ENCODE results near the gene SLC39A8.
"Not testable (repeated sequence)": the region's sequence is repeated elsewhere in the genome, so short reads cannot be mapped to it uniquely, and the experiment has no call there.

The SLC39A8 gene

DNA sequence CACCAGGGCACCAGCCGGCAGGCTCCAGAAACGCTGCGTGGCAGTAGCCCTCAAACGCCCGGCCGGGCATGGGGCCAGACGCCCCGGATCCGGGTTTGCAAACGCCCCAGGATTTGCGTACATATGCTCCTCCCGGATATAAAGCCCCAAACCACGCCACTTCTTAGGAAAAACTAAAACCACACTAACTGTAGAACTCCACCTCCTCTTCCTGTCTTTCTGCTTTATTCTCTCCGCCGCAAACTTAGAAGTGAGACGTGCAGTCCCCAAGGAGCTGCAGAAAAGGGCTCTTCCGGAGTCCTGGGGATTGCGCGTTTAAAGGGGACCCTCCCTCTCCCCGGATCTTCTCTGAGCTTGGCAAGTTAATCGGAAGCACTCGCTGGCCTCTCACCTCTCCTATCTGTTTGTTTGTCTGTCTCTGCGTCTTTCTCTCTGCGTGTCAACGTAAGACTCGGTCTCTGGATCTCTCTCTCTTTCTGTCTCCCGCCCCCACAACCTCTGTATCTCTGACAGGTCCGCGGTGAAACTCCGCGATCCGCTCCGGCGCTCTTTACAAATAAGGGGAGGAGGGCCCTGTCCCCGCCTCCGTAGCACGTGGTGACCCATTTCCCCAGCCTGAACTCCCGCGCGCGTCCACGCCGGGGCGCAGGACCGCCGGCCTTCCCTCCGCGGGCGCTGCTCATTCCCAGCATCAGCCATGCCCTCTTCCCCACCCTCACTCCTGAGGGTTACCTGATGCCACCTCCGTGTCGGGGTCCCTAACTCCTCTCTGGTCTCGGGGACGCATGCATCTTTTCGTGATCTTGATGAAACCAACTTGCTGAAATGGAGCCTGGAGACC lies at the start of gene SLC39A8:
SLC39A8 (minus strand) TSS at position 529 of the 841 bp plus-strand sequence. CDS start 820 bp downstream, outside the sequence.
- peak; percentile 82 to 83 for ATAC-seq

DNA sequence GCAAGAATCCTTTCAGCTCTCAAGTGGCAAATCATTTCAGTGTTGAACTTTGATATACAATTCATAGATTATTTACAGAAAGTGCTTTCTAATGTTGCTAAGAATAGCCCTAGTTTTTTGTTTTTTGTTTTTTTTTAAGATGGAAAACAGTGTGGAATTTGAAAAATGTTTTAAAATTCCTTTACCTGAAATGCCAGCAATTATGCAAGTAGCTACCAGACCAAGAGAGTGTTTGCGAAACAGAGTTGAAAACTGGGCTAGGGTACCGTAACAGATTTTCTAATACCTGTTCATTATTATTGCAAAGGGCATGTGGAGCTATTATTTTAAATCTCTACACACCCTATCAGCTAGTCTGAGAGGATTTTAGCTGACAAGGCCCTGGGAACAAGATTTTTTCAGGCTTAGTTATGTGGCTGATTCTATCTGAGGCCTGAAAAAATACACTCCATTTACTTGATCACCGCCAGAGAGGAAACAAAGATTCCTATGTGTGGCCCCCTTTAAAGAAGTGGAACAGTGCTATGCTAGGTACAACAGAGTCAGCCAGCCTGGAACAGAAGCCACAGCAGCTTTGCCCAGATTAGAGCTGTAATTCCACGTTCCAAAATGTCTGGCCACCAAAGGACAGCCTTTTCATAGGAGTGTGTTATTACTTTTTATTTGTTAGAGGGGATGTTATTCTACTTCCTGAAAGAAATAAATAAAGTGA lies 46.9 kb upstream of the SLC39A8 start:
- ATAC-seq: no peak

- ATAC-seq: peak; percentile 92 to 95
Observed at GRCh38 chr4:102390438-102390837, 45.2 kb upstream of the SLC39A8 start.

DNA sequence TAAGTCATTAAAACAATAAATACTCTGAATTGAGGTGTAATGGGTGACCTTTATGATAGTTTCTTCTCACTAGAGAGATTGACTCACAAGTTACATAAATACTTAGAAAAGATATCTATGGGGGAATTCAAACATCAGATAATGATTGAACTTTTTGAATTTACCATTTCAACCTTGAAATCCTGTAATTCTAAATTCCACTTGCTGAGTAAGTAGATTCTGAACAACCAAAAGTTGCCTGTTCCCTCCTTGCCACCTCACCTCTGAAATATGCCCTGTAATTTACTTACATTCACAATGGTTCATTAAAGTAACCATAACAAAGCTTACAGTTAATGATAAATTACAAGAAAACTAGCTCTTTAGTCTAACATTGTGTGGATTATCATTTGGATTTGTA lies 43.3 kb upstream of the SLC39A8 start:
- no peak for ATAC-seq

GRCh38 chr4:102387552-102388150 lies 42.4 kb upstream of the SLC39A8 start:
- ATAC-seq: no peak

DNA sequence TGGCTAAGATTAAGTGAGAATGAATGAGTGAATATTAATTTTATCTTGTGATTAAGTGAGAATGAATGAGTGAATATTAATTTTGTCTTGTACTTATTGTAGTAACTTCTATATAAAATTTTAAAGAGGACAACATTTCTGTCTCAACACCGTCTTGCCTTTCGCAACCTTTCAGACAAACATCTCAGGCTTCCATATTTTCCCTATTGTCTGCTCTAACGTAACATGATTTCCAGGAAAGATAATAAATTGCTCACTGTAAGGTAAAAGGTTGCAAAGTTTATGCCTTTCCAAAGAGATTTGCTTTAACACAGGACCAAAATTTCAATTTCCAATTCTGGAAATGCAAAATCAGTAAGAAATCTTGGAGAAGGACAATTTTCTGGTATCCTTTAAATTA lies 41.7 kb upstream of the SLC39A8 start:
- ATAC-seq: no peak

DNA sequence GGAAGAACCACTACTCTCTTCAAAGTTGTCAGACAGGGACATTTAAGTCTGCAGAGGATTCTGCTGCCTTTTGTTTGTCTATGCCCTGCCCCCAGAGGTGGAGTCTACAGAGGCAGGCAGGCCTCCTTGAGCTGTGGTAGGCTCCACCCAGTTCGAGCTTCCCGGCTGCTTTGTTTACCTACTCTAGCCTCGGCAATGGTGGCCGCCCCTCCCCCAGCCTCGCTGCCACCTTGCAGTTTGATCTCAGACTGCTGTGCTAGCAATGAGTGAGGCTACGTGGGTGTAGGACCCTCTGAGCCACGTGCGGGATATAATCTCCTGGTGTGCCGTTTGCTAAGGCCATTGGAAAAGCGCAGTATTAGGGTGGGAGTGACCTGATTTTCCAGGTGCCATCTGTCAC lies 35.0 kb upstream of the SLC39A8 start:
- ATAC-seq: not testable (repeated sequence)

DNA sequence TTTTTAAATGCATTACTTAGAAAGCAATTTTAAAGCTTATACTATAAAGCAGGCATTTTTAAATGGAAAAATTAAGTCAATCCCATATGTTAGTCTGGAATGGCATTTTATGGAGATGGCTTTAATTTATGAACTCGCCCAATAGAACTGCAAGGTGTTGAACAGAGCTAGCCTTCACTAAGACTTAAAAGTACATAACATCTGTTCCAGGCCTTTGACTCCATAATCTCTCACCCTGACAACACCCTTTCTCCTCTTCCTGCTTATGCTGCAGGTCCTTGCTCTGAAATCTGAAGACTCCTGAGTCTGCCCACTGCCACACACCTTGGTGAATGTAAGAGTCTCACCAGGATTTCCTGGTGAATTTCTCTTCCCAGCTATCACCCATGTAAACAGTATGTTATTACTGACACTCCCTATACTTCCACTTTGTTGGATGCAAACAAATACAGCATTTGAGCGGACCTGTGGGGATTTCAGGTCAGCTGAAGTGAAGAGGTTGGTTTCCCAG lies 17.7 kb upstream of the SLC39A8 start:
- ATAC-seq: no peak

DNA sequence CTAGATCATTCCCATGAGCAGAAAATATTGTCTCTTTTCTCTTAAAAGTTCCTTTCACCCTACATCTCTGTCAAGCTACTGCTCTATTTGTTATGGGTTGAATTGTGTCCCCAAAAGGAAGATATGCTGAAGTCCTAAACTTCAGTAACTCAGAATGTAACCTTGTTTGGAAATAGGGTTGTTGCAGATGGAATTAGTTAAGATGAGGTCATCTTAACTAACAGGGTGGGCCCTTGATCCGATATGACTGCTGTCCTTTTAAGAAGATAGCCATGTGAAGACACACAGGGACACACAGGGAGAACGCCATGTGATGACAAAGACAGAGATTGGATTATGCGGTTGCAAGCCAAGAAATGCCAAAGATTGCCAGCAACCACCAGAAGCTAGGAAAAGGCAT lies 12.8 kb upstream of the SLC39A8 start:
- ATAC-seq: no peak

DNA sequence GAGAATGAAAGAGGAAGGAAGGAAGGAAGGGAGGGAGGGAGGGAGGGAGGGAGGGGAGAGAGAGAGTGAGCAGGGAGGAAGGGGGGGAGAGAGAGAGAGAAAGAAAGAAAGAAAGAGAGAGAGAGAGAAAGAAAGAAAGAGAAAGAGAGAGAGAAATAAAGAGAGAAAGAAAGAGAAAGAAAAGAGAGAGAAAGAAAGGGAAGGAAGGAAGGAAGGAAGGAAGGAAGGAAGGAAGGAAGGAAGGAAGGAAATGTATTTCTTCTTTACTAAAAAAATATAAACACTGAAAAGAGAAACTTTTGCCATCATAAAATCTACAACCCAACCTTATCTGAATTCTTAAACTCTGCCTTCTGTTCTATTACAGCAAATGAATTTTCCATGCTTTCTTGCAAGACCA lies 12.4 kb upstream of the SLC39A8 start:
- not testable (repeated sequence) for ATAC-seq

GRCh38 chr4:102356562-102357202 lies 11.4 kb upstream of the SLC39A8 start:
- ATAC-seq: no peak

DNA sequence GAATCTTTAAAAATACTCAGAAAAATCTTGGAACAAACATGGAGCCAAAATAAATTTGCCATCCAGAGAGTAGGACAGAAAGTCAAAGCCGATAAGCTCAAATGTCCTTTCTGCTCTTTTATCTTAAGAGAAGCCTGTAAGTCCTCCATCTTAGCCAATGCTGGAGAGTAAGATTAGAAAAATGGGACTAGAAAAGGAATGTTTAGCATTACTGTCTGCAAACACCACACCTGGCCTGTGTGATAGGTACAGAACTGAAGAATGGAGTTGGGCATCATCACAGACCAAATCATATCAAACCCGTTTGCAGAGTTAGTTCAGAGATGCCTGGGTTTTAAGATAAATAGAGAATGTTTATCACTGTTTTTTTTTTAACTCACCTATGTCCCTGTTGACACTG lies 10.5 kb upstream of the SLC39A8 start:
- ATAC-seq: no peak

GRCh38 chr4:102354671-102355454 lies 9.6 kb upstream of the SLC39A8 start:
- ATAC-seq: no peak

DNA sequence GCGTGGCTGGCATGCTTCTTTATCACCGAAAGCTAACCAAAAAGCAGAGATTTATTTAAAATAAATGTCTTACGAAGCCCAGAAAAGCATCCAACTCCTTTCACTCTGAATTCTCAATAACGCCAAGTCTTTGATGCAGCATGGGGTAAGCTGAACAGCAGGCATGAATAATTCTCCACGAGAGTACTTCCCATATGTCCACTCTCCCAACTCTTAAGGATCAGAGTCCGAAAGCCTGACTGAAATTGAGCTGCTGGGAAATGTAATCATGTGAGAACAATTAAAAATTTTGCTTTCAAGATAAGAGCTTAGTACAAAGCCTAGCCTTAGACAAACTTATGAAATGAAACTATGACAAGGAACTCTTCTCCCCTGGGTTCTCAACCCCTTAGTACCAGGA lies 7.5 kb upstream of the SLC39A8 start:
- no peak for ATAC-seq

- no peak for ATAC-seq
Observed at GRCh38 chr4:102350634-102351033, 5.4 kb upstream of the SLC39A8 start.

- ATAC-seq: no peak
Observed at GRCh38 chr4:102348701-102349100, 3.4 kb upstream of the SLC39A8 start.

DNA sequence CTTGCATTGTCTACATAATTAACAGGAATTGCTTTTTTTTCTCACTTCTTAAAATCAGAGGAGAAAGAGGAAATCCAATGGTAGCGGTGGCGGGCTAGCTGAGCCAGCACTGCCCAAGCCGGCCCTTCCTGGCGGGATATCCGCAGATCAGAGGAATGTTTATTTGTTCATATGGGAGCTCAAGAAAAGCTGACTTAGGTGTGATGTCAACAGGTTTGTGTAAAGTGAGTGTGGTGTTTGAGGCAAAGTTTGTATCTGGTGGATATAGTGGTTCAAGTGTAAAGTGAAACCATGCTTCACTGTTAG lies 466 bp upstream of the SLC39A8 start:
- ATAC-seq: no peak

GRCh38 chr4:102344520-102344953 lies 745 bp downstream of the SLC39A8 start:
- peak; percentile 76 to 79 for ATAC-seq

- ATAC-seq: peak; percentile 36
Observed at GRCh38 chr4:102343964-102344519, 1.2 kb downstream of the SLC39A8 start.

DNA sequence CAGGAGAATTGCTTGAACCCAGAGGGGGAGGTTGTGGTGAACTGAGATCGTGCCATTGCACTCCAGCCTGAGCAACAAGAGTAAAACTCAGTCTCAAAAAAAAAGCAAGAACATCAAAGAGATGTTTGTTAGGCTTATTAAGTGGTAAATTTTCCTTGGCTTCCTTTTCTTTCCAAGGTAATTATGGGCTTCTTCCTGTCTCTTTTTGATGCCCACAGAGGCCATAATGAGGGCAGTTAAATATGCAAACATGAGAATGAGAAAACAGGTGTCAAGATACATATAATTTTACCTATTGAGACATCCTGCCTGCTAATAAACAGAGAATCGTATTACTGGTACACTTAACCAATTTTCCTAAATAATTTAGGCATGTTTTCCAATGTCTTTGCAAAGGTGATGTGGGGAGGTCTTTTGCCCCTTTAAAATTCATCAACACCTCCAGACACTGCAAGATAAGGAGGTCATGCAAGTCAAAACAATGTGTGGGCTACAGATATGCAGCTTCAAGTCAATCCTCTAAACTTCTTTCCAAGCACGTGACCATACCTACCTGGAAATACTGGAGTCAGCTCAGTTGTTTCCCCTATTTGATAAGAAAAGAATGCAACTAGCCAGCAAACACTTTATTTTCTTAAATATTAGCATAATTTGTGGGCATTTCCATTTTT lies 2.7 kb downstream of the SLC39A8 start:
- no peak for ATAC-seq

DNA sequence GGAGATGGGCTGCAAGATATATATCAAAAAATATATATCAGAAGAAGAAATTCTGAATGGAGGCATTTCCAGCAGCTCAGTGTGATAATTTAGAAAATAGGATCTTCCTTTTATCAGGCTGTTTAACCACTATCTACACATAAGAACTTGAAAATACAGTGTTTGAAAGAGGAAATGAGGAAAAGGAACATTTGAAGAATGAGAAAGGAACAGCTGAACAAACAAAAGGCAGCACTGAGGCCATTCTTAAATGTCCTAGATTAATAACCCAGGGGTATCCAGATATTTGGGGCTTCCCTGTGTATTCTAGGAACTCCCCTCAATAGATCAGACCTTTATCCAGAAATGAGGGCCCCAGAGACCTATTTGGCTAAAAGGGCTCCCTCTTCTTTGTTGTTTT lies 4.1 kb downstream of the SLC39A8 start:
- no peak for ATAC-seq

Measured in activated CD4-positive, CD25-positive, alpha-beta regulatory T cell treated with anti-CD3 and anti-CD28 coated beads, Interleukin-2, amount 50 U/mL, for 24 hours (primary cell).